Astrocyte (in vitro differentiated cells and primary cell): ENCODE measurements around the gene CAMK1D. TPM values are rescaled to one million over a fixed set of nuclear protein-coding genes. Genes with fewer than 3 reads are reported as not detected.

Experiments
- DNase-seq: peaks from one replicate; pipeline ENCODE4 v3.0.0-alpha.2; 2010; ENCODE audit warnings: low read depth
- FAIRE-seq: peaks from 2 replicates; lab custom pipeline; 2011; peaks lifted over from hg19 to GRCh38; lab: Jason Lieb, UNC
- H2AFZ ChIP-seq: 2 replicates; pipeline ENCODE4 v1.6.0; 2012; ENCODE audit warnings: low read depth, low read length, inconsistent platforms
- H3K27ac ChIP-seq: 2 replicates; pipeline ENCODE4 v1.5.1; 2011; ENCODE audit warnings: low read depth, low read length, inconsistent platforms
- H3K27me3 ChIP-seq: 2 replicates; pipeline ENCODE4 v1.6.0; 2011; ENCODE audit warnings: low read length, inconsistent platforms; ENCODE audit not compliant: insufficient read depth
- H3K36me3 ChIP-seq: 2 replicates; pipeline ENCODE4 v1.5.1; 2011; ENCODE audit warnings: low read length, inconsistent platforms; ENCODE audit not compliant: insufficient read depth
- H3K4me1 ChIP-seq: 2 replicates; pipeline ENCODE4 v1.5.1; 2011; ENCODE audit warnings: low read length, inconsistent platforms; ENCODE audit not compliant: insufficient read depth
- H3K4me2 ChIP-seq: 2 replicates; pipeline ENCODE4 v1.6.0; 2012; ENCODE audit warnings: low read length, inconsistent platforms
- H3K4me3 ChIP-seq: 2 replicates; pipeline ENCODE4 v1.5.1; 2011; ENCODE audit warnings: low read depth, mild to moderate bottlenecking, low read length, inconsistent platforms; ENCODE audit not compliant: insufficient read depth
- H3K79me2 ChIP-seq: 2 replicates; pipeline ENCODE4 v1.6.0; 2012; ENCODE audit warnings: mild to moderate bottlenecking, low read length, inconsistent platforms; ENCODE audit not compliant: insufficient read depth
- H3K9ac ChIP-seq: 2 replicates; pipeline ENCODE4 v1.6.0; 2012; ENCODE audit warnings: mild to moderate bottlenecking, low read length, inconsistent platforms
- H3K9me3 ChIP-seq: 2 replicates; pipeline ENCODE4 v1.5.1; 2012; ENCODE audit warnings: low read depth, mild to moderate bottlenecking, low read length, inconsistent platforms; ENCODE audit not compliant: insufficient read depth
- H4K20me1 ChIP-seq: 2 replicates; pipeline ENCODE4 v1.6.0; 2012; ENCODE audit warnings: low read length, inconsistent platforms; ENCODE audit not compliant: insufficient read depth
- H3K27ac Mint-ChIP-seq: one replicate; pipeline ENCODE4 v1.8.0; 2021; ENCODE audit warnings: mild to moderate bottlenecking, mixed read lengths; ENCODE audit not compliant: unreplicated experiment
- H3K27me3 Mint-ChIP-seq: one replicate; pipeline ENCODE4 v1.8.0; 2021; ENCODE audit warnings: low read depth, mixed read lengths; ENCODE audit not compliant: unreplicated experiment
- H3K36me3 Mint-ChIP-seq: one replicate; pipeline ENCODE4 v1.8.0; 2021; ENCODE audit warnings: low read depth, mixed read lengths; ENCODE audit not compliant: unreplicated experiment
- H3K4me1 Mint-ChIP-seq: one replicate; pipeline ENCODE4 v1.8.0; 2021; ENCODE audit warnings: low read depth, mixed read lengths; ENCODE audit not compliant: unreplicated experiment
- H3K4me3 Mint-ChIP-seq: one replicate; pipeline ENCODE4 v1.8.0; 2021; ENCODE audit warnings: mild to moderate bottlenecking, moderate library complexity, mixed read lengths; ENCODE audit not compliant: unreplicated experiment
- H3K9me3 Mint-ChIP-seq: one replicate; pipeline ENCODE4 v1.8.0; 2021; ENCODE audit warnings: mild to moderate bottlenecking, mixed read lengths; ENCODE audit not compliant: unreplicated experiment
- CTCF ChIP-seq: IDR thresholded peaks from 2 replicates; pipeline ENCODE4 v1.5.1; 2011; ENCODE audit warnings: low read depth, mild to moderate bottlenecking, inconsistent platforms, low read length, moderate library complexity; ENCODE audit not compliant: insufficient read depth
- EZH2 ChIP-seq: IDR thresholded peaks from 2 replicates; pipeline ENCODE4 v1.6.1; 2012; ENCODE audit warnings: mild to moderate bottlenecking, low read length, inconsistent platforms; ENCODE audit not compliant: insufficient read depth
- total RNA-seq: library from RNA; stranded (reverse); gene quantifications from 2 replicates; pipeline ENCODE4 v1.2.1, GENCODE V29; 2021

CAMK1D gene
- total RNA-seq, 1 donor from 2014 or later: 23.6 TPM

- Histone ChIP-seq H3K4me1 (no peaks in the 10 kb centered on the region), H3K79me2 (no peaks in the 10 kb centered on the region), H3K27ac (no peak overlapping the region), H2AFZ (no peak overlapping the region), H3K27me3 (peaks cover 9% of the 10 kb centered on the region), H3K36me3 (no peaks in the 10 kb centered on the region), H3K9me3 (peaks cover 2% of the 10 kb centered on the region), H3K4me3 (no peak overlapping the region), H3K4me2 (no peak overlapping the region), H4K20me1 (no peaks in the 10 kb centered on the region), H3K9ac (no peak overlapping the region)
- DNase-seq (no peak), FAIRE-seq (no peak)
- H3K9me3 Mint-ChIP-seq: peaks cover 5% of the 10 kb centered on the region
- H3K4me3 Mint-ChIP-seq: no peak overlapping the region
- peaks cover 35% of the 10 kb centered on the region for H3K27me3 Mint-ChIP-seq
- no peak overlapping the region for H3K27ac Mint-ChIP-seq
- TF ChIP-seq CTCF: no peak
- no peak for TF ChIP-seq EZH2
- peaks cover 2% of the 10 kb centered on the region for H3K4me1 Mint-ChIP-seq
- no peaks in the 10 kb centered on the region for H3K36me3 Mint-ChIP-seq
These were observed 525.2 kb downstream of the CAMK1D start for GRCh38 chr10:12874501-12874900.

GRCh38 chr10:12875100-12875499 lies 525.8 kb downstream of the CAMK1D start:
- no peak overlapping the region for H3K27ac ChIP-seq
- peaks cover 9% of the 10 kb centered on the region for H3K27me3 ChIP-seq
- no peak overlapping the region for H3K9ac ChIP-seq
- TF ChIP-seq CTCF (no peak), EZH2 (no peak)
- no peaks in the 10 kb centered on the region for H4K20me1 ChIP-seq
- Mint-ChIP-seq H3K4me1 (peaks cover 2% of the 10 kb centered on the region), H3K36me3 (no peaks in the 10 kb centered on the region), H3K9me3 (peaks cover 5% of the 10 kb centered on the region), H3K4me3 (no peak overlapping the region), H3K27ac (no peak overlapping the region), H3K27me3 (peaks cover 32% of the 10 kb centered on the region)
- H3K4me2 ChIP-seq: no peak overlapping the region
- no peaks in the 10 kb centered on the region for H3K36me3 ChIP-seq
- no peaks in the 10 kb centered on the region for H3K4me1 ChIP-seq
- DNase-seq: peak; percentile 44
- H2AFZ ChIP-seq: no peak overlapping the region
- H3K9me3 ChIP-seq: peaks cover 2% of the 10 kb centered on the region
- no peaks in the 10 kb centered on the region for H3K79me2 ChIP-seq
- H3K4me3 ChIP-seq: no peak overlapping the region
- no peak for FAIRE-seq

GRCh38 chr10:12876266-12876665 lies 526.9 kb downstream of the CAMK1D start:
- Histone ChIP-seq H3K9ac (no peak overlapping the region), H3K27ac (no peak overlapping the region), H3K36me3 (no peaks in the 10 kb centered on the region), H3K4me3 (no peak overlapping the region), H4K20me1 (no peaks in the 10 kb centered on the region), H3K4me1 (no peaks in the 10 kb centered on the region), H3K9me3 (peaks cover 2% of the 10 kb centered on the region), H3K79me2 (no peaks in the 10 kb centered on the region), H3K4me2 (no peak overlapping the region), H2AFZ (no peak overlapping the region), H3K27me3 (peaks cover 6% of the 10 kb centered on the region)
- Mint-ChIP-seq H3K27ac (no peak overlapping the region), H3K4me3 (no peak overlapping the region), H3K36me3 (no peaks in the 10 kb centered on the region), H3K27me3 (peaks cover 27% of the 10 kb centered on the region), H3K9me3 (peaks cover 5% of the 10 kb centered on the region), H3K4me1 (peaks cover 2% of the 10 kb centered on the region)
- TF ChIP-seq CTCF: no peak
- no peak for TF ChIP-seq EZH2
- no peak for FAIRE-seq
- DNase-seq: no peak
